ENCODE data around the gene ITGB6.

ITGB6 gene

GRCh38 chr2:160064916-160065315 lies 135.2 kb downstream of the ITGB6 start:
- TF ChIP-seq REST (IDR thresholded peaks at IDR 0.05; ENCODE audit: low read depth) = no peak
- no peak for TF ChIP-seq TCF12 (IDR thresholded peaks at IDR 0.05; ENCODE audit: low read depth)
- no peak for TF ChIP-seq EP300 (IDR thresholded peaks at IDR 0.05; ENCODE audit: borderline replicate concordance)
- no peak for TF ChIP-seq CEBPB (IDR thresholded peaks at IDR 0.05)
- TF ChIP-seq NFIC (IDR thresholded peaks at IDR 0.05) = no peak
- TF ChIP-seq FOXM1 (IDR thresholded peaks at IDR 0.05; ENCODE audit: borderline replicate concordance, low read depth) = no peak
- TF ChIP-seq TAF1 (IDR thresholded peaks at IDR 0.05; ENCODE audit: low read depth) = no peak
- no peak for TF ChIP-seq EGR1 (IDR thresholded peaks at IDR 0.05)
- no peak for TF ChIP-seq MAX (IDR thresholded peaks at IDR 0.05)
- no peak for TF ChIP-seq TEAD4 (IDR thresholded peaks at IDR 0.05)
- TF ChIP-seq RAD21 (IDR thresholded peaks at IDR 0.05; ENCODE audit: low read depth) = no peak
- TF ChIP-seq CREB1 (IDR thresholded peaks at IDR 0.05; ENCODE audit: low read depth) = no peak
- TF ChIP-seq YY1 (IDR thresholded peaks at IDR 0.05; ENCODE audit: low read depth) = no peak
- TF ChIP-seq USF1 (IDR thresholded peaks at IDR 0.05) = no peak
- TF ChIP-seq ZBTB7A (IDR thresholded peaks at IDR 0.05; ENCODE audit: low read depth) = no peak

GRCh38 chr2:160063879-160064612 lies 136.0 kb downstream of the ITGB6 start:
- no peak for TF ChIP-seq EP300 (IDR thresholded peaks at IDR 0.05; ENCODE audit: borderline replicate concordance)
- no peak for TF ChIP-seq ZBTB7A (IDR thresholded peaks at IDR 0.05; ENCODE audit: low read depth)
- no peak for TF ChIP-seq USF1 (IDR thresholded peaks at IDR 0.05)

- no peak for TF ChIP-seq USF1 (IDR thresholded peaks at IDR 0.05)
- TF ChIP-seq EGR1 (IDR thresholded peaks at IDR 0.05) = no peak
- TF ChIP-seq REST (IDR thresholded peaks at IDR 0.05; ENCODE audit: low read depth) = no peak
- no peak for TF ChIP-seq TCF12 (IDR thresholded peaks at IDR 0.05; ENCODE audit: low read depth)
- no peak for TF ChIP-seq RAD21 (IDR thresholded peaks at IDR 0.05; ENCODE audit: low read depth)
- TF ChIP-seq TAF1 (IDR thresholded peaks at IDR 0.05; ENCODE audit: low read depth) = no peak
- no peak for TF ChIP-seq CREB1 (IDR thresholded peaks at IDR 0.05; ENCODE audit: low read depth)
- no peak for TF ChIP-seq MAX (IDR thresholded peaks at IDR 0.05)
- no peak for TF ChIP-seq ZBTB7A (IDR thresholded peaks at IDR 0.05; ENCODE audit: low read depth)
- no peak for TF ChIP-seq EP300 (IDR thresholded peaks at IDR 0.05; ENCODE audit: borderline replicate concordance)
- no peak for TF ChIP-seq CEBPB (IDR thresholded peaks at IDR 0.05)
- no peak for TF ChIP-seq YY1 (IDR thresholded peaks at IDR 0.05; ENCODE audit: low read depth)
- TF ChIP-seq TEAD4 (IDR thresholded peaks at IDR 0.05) = no peak
- no peak for TF ChIP-seq FOXM1 (IDR thresholded peaks at IDR 0.05; ENCODE audit: borderline replicate concordance, low read depth)
- no peak for TF ChIP-seq NFIC (IDR thresholded peaks at IDR 0.05)
These were observed 136.8 kb downstream of the ITGB6 start for GRCh38 chr2:160063271-160063670.

GRCh38 chr2:160062292-160063005 lies 137.6 kb downstream of the ITGB6 start, which contains the start of gene PLA2R1:
Gene PLA2R1, minus strand, starts transcription at chr2:160062615. Its CDS starts 212 bp downstream, at chr2:160062403.
- TF ChIP-seq TCF12 (IDR thresholded peaks at IDR 0.05; ENCODE audit: low read depth) (0 out of 2 replicates have a peak, but pooled peaks have one; percentile 33), ZBTB7A (IDR thresholded peaks at IDR 0.05; ENCODE audit: low read depth) (peak; percentile 78), REST (IDR thresholded peaks at IDR 0.05; ENCODE audit: low read depth) (no peak), TAF1 (IDR thresholded peaks at IDR 0.05; ENCODE audit: low read depth) (peak; percentile 30; the same call in 1 of the 2 replicates), FOXM1 (IDR thresholded peaks at IDR 0.05; ENCODE audit: borderline replicate concordance, low read depth) (no peak), TEAD4 (IDR thresholded peaks at IDR 0.05) (peak; percentile 73)
